LNCAP (cell line): ENCODE data around the gene R3HCC1L.

ENCODE experiments used
- TF ChIP-seq, protein P1 (sequence below): fragments of 450-650 bp; IDR thresholded peaks from 2 replicates; pipeline ENCODE4 v1.5.1; 2017; ENCODE audit warnings: mild to moderate bottlenecking

R3HCC1L gene

GRCh38 chr10:98097175-98097574, 37.3 kb upstream of the R3HCC1L start:
- TF ChIP-seq, protein P1, sequence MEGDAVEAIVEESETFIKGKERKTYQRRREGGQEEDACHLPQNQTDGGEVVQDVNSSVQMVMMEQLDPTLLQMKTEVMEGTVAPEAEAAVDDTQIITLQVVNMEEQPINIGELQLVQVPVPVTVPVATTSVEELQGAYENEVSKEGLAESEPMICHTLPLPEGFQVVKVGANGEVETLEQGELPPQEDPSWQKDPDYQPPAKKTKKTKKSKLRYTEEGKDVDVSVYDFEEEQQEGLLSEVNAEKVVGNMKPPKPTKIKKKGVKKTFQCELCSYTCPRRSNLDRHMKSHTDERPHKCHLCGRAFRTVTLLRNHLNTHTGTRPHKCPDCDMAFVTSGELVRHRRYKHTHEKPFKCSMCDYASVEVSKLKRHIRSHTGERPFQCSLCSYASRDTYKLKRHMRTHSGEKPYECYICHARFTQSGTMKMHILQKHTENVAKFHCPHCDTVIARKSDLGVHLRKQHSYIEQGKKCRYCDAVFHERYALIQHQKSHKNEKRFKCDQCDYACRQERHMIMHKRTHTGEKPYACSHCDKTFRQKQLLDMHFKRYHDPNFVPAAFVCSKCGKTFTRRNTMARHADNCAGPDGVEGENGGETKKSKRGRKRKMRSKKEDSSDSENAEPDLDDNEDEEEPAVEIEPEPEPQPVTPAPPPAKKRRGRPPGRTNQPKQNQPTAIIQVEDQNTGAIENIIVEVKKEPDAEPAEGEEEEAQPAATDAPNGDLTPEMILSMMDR, result no peak

DNA sequence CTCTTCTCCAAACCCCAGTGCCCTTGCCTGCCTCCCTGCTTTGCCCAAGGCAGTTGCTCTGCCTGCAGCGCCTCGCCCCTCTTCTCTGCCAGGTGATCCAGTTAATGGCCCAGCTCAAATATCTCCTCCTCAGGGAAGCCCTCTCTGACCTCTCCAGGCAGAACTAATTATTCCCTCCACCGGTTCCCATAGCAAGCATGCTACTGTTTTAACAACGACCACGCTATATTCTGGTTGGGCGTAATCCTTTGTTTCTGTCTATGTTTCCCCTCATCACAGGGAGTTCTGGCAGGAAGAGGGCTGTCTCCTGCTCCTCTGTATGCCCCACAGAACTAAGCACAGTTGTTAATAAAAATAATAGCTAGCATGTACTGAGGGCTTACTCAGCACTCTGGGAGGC, 36.8 kb upstream of the R3HCC1L start:
- TF ChIP-seq, protein P1, result no peak

DNA sequence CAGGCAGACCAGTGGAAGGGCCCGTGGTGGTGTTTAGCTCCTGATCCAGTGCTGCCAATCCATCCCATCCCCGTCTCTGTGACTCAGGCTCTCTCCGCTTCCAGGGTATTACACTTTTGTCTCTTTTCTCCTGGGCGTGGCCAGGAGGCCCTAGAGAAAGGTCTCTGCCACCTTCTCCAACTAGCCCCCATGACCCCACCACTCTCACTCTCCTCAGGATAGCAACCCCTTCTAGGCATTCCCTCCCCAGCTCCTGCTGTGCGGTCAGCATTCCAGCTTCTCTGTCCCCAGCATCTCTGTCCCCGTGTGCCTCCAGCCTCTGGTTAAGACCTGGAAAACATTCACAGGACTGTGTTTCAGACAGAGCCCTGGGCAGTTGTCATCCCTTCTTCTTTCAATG, 36.2 kb upstream of the R3HCC1L start:
- TF ChIP-seq, protein P1, result no peak

GRCh38 chr10:98100476-98100875, 34.0 kb upstream of the R3HCC1L start:
- TF ChIP-seq, protein P1, result no peak

GRCh38 chr10:98101366-98101765, 33.1 kb upstream of the R3HCC1L start:
- TF ChIP-seq, protein P1, result no peak

DNA sequence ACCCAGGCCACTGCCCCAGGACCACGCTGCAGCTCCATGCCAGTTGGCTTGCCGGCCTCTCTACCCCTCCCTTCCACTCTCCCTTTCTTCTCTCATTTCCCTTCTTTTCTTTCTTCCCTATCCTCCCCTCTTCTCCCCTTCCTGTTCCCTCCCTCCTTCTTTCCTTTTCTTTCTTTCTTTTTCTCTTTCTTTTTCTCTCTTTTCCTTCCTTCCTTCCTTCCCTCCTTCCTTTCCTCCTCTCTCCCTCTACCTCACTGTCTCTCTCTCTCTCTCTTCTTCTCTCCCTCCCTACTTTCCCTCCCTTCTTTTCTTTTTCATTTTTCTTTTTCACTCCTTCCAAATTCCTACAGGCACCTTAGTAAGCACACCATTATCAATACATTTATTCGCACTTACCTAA, 30.3 kb upstream of the R3HCC1L start:
- TF ChIP-seq, protein P1, result no peak

GRCh38 chr10:98106531-98106930, 27.9 kb upstream of the R3HCC1L start:
- TF ChIP-seq, protein P1, result no peak
